Measurements from ENCODE around the gene GDPD3.

DNA sequence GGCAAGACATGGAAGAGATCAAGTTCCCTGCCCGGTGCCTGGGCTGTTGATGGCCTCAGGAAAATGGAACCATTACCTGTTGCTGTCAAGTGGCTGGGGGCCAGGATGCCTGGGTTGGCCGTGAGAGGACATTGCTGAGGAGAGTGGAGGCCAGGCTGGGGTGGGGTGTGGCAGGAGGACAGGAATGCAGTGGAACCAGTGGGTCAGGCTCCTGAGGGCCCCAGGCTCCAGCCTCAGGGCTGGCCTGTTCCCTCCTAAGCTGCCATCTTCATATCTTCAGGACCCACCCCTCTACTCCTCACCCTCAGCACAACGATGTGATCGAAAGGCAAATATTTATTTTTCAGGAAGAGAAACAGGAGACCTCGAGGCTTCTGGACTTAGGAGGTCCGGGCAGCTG is 8.8 kb downstream of the GDPD3 start:
- TF ChIP-seq, protein P1, sequence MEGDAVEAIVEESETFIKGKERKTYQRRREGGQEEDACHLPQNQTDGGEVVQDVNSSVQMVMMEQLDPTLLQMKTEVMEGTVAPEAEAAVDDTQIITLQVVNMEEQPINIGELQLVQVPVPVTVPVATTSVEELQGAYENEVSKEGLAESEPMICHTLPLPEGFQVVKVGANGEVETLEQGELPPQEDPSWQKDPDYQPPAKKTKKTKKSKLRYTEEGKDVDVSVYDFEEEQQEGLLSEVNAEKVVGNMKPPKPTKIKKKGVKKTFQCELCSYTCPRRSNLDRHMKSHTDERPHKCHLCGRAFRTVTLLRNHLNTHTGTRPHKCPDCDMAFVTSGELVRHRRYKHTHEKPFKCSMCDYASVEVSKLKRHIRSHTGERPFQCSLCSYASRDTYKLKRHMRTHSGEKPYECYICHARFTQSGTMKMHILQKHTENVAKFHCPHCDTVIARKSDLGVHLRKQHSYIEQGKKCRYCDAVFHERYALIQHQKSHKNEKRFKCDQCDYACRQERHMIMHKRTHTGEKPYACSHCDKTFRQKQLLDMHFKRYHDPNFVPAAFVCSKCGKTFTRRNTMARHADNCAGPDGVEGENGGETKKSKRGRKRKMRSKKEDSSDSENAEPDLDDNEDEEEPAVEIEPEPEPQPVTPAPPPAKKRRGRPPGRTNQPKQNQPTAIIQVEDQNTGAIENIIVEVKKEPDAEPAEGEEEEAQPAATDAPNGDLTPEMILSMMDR (IDR thresholded peaks at IDR 0.05; ENCODE audit: low read depth, low read length, poor library complexity, severe bottlenecking) = no peak
- TF ChIP-seq EZH2phosphoT487 (IDR thresholded peaks at IDR 0.05; ENCODE audit: borderline replicate concordance, low read length) = no peak
